Measurements from ENCODE around the gene LYPD6B.

- TF ChIP-seq ZBTB33 (IDR thresholded peaks at IDR 0.05) (no peak), CTCF (IDR thresholded peaks at IDR 0.05; ENCODE audit: low read depth, low read length, missing input control) (no peak), TAF1 (conservative IDR thresholded peaks at IDR 0.05) (no peak), RXRA (IDR thresholded peaks at IDR 0.05) (no peak), REST (IDR thresholded peaks at IDR 0.05) (no peak), EGR1 (IDR thresholded peaks at IDR 0.05; ENCODE audit: low read depth in 2 of 2) (no peak)
These were observed 125.8 kb downstream of the LYPD6B start for GRCh38 chr2:149164296-149164695.
